Measurements from ENCODE around the gene LTBP1. TPM values are rescaled to one million over a fixed set of nuclear protein-coding genes. Genes with fewer than 3 reads are reported as not detected.

LTBP1 gene
- total and polyA plus RNA-seq, 2 experiments from 2014 or later: 15.7 to 49.8 TPM

DNA sequence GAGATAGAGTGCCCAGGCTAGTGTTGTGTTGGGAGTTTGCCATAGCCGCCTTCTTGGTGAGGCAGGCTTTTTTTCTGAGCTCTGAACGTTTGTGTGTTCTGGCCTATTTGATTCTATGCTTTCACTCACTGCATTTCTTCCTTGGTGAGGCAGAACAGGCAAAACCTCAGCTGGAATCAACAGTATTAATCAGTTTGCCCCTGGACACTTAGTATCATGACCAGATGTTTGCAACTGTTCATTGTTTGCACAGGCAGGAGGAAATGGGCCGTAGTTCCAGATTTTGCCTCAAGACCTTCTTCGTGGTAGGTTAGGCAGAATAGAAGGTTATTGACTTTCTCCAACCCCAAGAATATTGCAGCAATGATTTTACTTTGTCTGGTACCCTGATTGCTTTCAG is 311.6 kb downstream of the LTBP1 start:
- no peaks in the 10 kb centered on the region for H3K9me2 ChIP-seq (ENCODE audit: insufficient read depth)
- H3K79me2 ChIP-seq (replicated peaks; ENCODE audit: insufficient read depth): no peaks in the 10 kb centered on the region
- ATAC-seq: no peak
- H3K4me3 Mint-ChIP-seq: no peak overlapping the region
- H3K27ac Mint-ChIP-seq: no peak overlapping the region
- H4K20me1 ChIP-seq (replicated peaks; ENCODE audit: insufficient read depth): no peaks in the 10 kb centered on the region
- H3K27me3 ChIP-seq (ENCODE audit: insufficient read depth): no peaks in the 10 kb centered on the region
- TF ChIP-seq, protein P1, sequence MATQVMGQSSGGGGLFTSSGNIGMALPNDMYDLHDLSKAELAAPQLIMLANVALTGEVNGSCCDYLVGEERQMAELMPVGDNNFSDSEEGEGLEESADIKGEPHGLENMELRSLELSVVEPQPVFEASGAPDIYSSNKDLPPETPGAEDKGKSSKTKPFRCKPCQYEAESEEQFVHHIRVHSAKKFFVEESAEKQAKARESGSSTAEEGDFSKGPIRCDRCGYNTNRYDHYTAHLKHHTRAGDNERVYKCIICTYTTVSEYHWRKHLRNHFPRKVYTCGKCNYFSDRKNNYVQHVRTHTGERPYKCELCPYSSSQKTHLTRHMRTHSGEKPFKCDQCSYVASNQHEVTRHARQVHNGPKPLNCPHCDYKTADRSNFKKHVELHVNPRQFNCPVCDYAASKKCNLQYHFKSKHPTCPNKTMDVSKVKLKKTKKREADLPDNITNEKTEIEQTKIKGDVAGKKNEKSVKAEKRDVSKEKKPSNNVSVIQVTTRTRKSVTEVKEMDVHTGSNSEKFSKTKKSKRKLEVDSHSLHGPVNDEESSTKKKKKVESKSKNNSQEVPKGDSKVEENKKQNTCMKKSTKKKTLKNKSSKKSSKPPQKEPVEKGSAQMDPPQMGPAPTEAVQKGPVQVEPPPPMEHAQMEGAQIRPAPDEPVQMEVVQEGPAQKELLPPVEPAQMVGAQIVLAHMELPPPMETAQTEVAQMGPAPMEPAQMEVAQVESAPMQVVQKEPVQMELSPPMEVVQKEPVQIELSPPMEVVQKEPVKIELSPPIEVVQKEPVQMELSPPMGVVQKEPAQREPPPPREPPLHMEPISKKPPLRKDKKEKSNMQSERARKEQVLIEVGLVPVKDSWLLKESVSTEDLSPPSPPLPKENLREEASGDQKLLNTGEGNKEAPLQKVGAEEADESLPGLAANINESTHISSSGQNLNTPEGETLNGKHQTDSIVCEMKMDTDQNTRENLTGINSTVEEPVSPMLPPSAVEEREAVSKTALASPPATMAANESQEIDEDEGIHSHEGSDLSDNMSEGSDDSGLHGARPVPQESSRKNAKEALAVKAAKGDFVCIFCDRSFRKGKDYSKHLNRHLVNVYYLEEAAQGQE (IDR thresholded peaks at IDR 0.05; ENCODE audit: unreplicated experiment): no peak
- TF ChIP-seq ZNF114 (CRISPR knock-in tag; IDR thresholded peaks at IDR 0.05): no peak
- TF ChIP-seq JUNB (IDR thresholded peaks at IDR 0.05; ENCODE audit: unreplicated experiment): no peak
- TF ChIP-seq POLR2AphosphoS5 (IDR thresholded peaks at IDR 0.05; ENCODE audit: low read depth): no peak
- TF ChIP-seq EZH2 (IDR thresholded peaks at IDR 0.05; ENCODE audit: low read depth, unreplicated experiment): no peak
- no peak for TF ChIP-seq STAT1 (IDR thresholded peaks at IDR 0.05; ENCODE audit: unreplicated experiment)
- TF ChIP-seq CREB1 (CRISPR knock-in tag; IDR thresholded peaks at IDR 0.05; ENCODE audit: low read depth): no peak
- TF ChIP-seq, protein P2, sequence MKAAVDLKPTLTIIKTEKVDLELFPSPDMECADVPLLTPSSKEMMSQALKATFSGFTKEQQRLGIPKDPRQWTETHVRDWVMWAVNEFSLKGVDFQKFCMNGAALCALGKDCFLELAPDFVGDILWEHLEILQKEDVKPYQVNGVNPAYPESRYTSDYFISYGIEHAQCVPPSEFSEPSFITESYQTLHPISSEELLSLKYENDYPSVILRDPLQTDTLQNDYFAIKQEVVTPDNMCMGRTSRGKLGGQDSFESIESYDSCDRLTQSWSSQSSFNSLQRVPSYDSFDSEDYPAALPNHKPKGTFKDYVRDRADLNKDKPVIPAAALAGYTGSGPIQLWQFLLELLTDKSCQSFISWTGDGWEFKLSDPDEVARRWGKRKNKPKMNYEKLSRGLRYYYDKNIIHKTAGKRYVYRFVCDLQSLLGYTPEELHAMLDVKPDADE (IDR thresholded peaks at IDR 0.05): no peak
- TF ChIP-seq, protein P3, sequence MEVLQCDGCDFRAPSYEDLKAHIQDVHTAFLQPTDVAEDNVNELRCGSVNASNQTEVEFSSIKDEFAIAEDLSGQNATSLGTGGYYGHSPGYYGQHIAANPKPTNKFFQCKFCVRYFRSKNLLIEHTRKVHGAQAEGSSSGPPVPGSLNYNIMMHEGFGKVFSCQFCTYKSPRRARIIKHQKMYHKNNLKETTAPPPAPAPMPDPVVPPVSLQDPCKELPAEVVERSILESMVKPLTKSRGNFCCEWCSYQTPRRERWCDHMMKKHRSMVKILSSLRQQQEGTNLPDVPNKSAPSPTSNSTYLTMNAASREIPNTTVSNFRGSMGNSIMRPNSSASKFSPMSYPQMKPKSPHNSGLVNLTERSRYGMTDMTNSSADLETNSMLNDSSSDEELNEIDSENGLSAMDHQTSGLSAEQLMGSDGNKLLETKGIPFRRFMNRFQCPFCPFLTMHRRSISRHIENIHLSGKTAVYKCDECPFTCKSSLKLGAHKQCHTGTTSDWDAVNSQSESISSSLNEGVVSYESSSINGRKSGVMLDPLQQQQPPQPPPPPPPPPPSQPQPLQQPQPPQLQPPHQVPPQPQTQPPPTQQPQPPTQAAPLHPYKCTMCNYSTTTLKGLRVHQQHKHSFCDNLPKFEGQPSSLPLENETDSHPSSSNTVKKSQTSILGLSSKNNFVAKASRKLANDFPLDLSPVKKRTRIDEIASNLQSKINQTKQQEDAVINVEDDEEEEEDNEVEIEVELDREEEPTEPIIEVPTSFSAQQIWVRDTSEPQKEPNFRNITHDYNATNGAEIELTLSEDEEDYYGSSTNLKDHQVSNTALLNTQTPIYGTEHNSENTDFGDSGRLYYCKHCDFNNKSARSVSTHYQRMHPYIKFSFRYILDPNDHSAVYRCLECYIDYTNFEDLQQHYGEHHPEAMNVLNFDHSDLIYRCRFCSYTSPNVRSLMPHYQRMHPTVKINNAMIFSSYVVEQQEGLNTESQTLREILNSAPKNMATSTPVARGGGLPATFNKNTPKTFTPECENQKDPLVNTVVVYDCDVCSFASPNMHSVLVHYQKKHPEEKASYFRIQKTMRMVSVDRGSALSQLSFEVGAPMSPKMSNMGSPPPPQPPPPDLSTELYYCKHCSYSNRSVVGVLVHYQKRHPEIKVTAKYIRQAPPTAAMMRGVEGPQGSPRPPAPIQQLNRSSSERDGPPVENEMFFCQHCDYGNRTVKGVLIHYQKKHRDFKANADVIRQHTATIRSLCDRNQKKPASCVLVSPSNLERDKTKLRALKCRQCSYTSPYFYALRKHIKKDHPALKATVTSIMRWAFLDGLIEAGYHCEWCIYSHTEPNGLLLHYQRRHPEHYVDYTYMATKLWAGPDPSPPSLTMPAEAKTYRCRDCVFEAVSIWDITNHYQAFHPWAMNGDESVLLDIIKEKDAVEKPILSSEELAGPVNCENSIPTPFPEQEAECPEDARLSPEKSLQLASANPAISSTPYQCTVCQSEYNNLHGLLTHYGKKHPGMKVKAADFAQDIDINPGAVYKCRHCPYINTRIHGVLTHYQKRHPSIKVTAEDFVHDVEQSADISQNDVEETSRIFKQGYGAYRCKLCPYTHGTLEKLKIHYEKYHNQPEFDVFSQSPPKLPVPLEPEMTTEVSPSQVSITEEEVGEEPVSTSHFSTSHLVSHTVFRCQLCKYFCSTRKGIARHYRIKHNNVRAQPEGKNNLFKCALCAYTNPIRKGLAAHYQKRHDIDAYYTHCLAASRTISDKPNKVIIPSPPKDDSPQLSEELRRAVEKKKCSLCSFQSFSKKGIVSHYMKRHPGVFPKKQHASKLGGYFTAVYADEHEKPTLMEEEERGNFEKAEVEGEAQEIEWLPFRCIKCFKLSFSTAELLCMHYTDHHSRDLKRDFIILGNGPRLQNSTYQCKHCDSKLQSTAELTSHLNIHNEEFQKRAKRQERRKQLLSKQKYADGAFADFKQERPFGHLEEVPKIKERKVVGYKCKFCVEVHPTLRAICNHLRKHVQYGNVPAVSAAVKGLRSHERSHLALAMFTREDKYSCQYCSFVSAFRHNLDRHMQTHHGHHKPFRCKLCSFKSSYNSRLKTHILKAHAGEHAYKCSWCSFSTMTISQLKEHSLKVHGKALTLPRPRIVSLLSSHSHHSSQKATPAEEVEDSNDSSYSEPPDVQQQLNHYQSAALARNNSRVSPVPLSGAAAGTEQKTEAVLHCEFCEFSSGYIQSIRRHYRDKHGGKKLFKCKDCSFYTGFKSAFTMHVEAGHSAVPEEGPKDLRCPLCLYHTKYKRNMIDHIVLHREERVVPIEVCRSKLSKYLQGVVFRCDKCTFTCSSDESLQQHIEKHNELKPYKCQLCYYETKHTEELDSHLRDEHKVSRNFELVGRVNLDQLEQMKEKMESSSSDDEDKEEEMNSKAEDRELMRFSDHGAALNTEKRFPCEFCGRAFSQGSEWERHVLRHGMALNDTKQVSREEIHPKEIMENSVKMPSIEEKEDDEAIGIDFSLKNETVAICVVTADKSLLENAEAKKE (CRISPR knock-in tag; IDR thresholded peaks at IDR 0.05): no peak
- TF ChIP-seq EZH2phosphoT487 (IDR thresholded peaks at IDR 0.05; ENCODE audit: unreplicated experiment): no peak
- TF ChIP-seq ZNF331 (CRISPR knock-in tag; IDR thresholded peaks at IDR 0.05; ENCODE audit: low read depth): no peak
- no peak for TF ChIP-seq NANOG (IDR thresholded peaks at IDR 0.05; ENCODE audit: borderline replicate concordance)
- H3K36me3 Mint-ChIP-seq (ENCODE audit: low read depth): peaks cover 6% of the 10 kb centered on the region
- DNase-seq (ENCODE audit: low spot score): no peak
- no peaks in the 10 kb centered on the region for H3K9me3 Mint-ChIP-seq
- H3K4me1 ChIP-seq (ENCODE audit: insufficient read depth): no peaks in the 10 kb centered on the region
- no peaks in the 10 kb centered on the region for H3K27me3 Mint-ChIP-seq (ENCODE audit: insufficient read depth, low read depth, poor library complexity)
- H3K4me1 Mint-ChIP-seq: no peaks in the 10 kb centered on the region
- H3K36me3 ChIP-seq (ENCODE audit: insufficient read depth): no peaks in the 10 kb centered on the region
- H3K4me2 ChIP-seq: no peak overlapping the region
- H2AFZ ChIP-seq: no peak overlapping the region
- H3K27ac ChIP-seq (ENCODE audit: low read depth): no peak overlapping the region
- no peaks in the 10 kb centered on the region for H3F3A ChIP-seq (replicated peaks; ENCODE audit: low read depth)
- no peak overlapping the region for H3K4me3 ChIP-seq

All from GM23338 (cell line).